ENCODE data around the gene CDH2. TPM values are rescaled to one million over a fixed set of nuclear protein-coding genes. Genes with fewer than 3 reads are reported as not detected.

The CDH2 gene
- total RNA-seq, 1 experiment from 2014 or later: 34.0 TPM

- intact Hi-C loops (cut with micrococcal nuclease): loop anchor here (2.0 to 10.0 kb wide), 4 partner anchors 91 to 1045 kb away; no protein-coding TSS in a partner anchor
- Histone ChIP-seq H3K79me2 (ENCODE audit: low read length) (peaks cover 46% of the 10 kb centered on the region), H3K36me3 (ENCODE audit: low read depth, low read length) (no peaks in the 10 kb centered on the region), H3K4me2 (ENCODE audit: low read length) (peak overlapping the region; percentile 87), H3K9ac (ENCODE audit: low read length) (no peak overlapping the region), H2AFZ (ENCODE audit: low read length) (no peak overlapping the region), H3K27me3 (ENCODE audit: low read length) (no peaks in the 10 kb centered on the region), H3K4me3 (ENCODE audit: low read length) (peak overlapping the region; percentile 17), H3F3A (ENCODE audit: low read length, unreplicated experiment) (peaks cover 11% of the 10 kb centered on the region), H4K20me1 (ENCODE audit: low read length) (no peaks in the 10 kb centered on the region), H3K4me1 (ENCODE audit: insufficient read depth, low read length) (peaks cover 81% of the 10 kb centered on the region), H3K9me3 (ENCODE audit: low read length) (no peaks in the 10 kb centered on the region), H3K9me2 (replicated peaks; ENCODE audit: low read length) (no peaks in the 10 kb centered on the region), H3K27ac (ENCODE audit: low read length) (peak overlapping the region; percentile 39)
- POLR2A ChIA-PET (ENCODE audit: unreplicated experiment): no interaction called here
- no peak for TF ChIP-seq CTCF (conservative IDR thresholded peaks at IDR 0.05; ENCODE audit: low read depth, low read length)
- TF ChIP-seq EZH2phosphoT487 (IDR thresholded peaks at IDR 0.05; ENCODE audit: borderline replicate concordance, low read length): no peak
- no peak for TF ChIP-seq EZH2 (IDR thresholded peaks at IDR 0.05; ENCODE audit: low read length, unreplicated experiment)
- ATAC-seq (0 out of 2 replicates have a peak, but pooled peaks have one; percentile 10), DNase-seq (peak; percentile 63)
- BruUV-seq (replicated peaks): no TSS peak
- CTCF ChIA-PET: interaction anchor here (0.6 kb wide), 1 partner anchor 152 kb away, joined by 3 read pairs; no protein-coding TSS in a partner anchor
Measured at GRCh38 chr18:28112056-28112470, 64.9 kb downstream of the CDH2 start.

- DNase-seq (no peak), ATAC-seq (no peak)
- ChIA-PET POLR2A (ENCODE audit: unreplicated experiment) (no interaction called here), CTCF (no interaction called here)
- no peak overlapping the region for H2AFZ ChIP-seq (ENCODE audit: low read length)
- peaks cover 35% of the 10 kb centered on the region for H3K79me2 ChIP-seq (ENCODE audit: low read length)
- no peaks in the 10 kb centered on the region for H3K9me2 ChIP-seq (replicated peaks; ENCODE audit: low read length)
- peaks cover 11% of the 10 kb centered on the region for H3F3A ChIP-seq (ENCODE audit: low read length, unreplicated experiment)
- H3K4me2 ChIP-seq (ENCODE audit: low read length): no peak overlapping the region
- no peak for TF ChIP-seq EZH2phosphoT487 (IDR thresholded peaks at IDR 0.05; ENCODE audit: borderline replicate concordance, low read length)
- no peak for TF ChIP-seq CTCF (conservative IDR thresholded peaks at IDR 0.05; ENCODE audit: low read depth, low read length)
- no peak for TF ChIP-seq EZH2 (IDR thresholded peaks at IDR 0.05; ENCODE audit: low read length, unreplicated experiment)
- no TSS peak for BruUV-seq (replicated peaks)
- H3K4me3 ChIP-seq (ENCODE audit: low read length): no peak overlapping the region
- H3K9me3 ChIP-seq (ENCODE audit: low read length): no peaks in the 10 kb centered on the region
- no peak overlapping the region for H3K27ac ChIP-seq (ENCODE audit: low read length)
- H4K20me1 ChIP-seq (ENCODE audit: low read length): no peaks in the 10 kb centered on the region
- peaks cover 74% of the 10 kb centered on the region for H3K4me1 ChIP-seq (ENCODE audit: insufficient read depth, low read length)
- H3K27me3 ChIP-seq (ENCODE audit: low read length): no peaks in the 10 kb centered on the region
- H3K36me3 ChIP-seq (ENCODE audit: low read depth, low read length): no peaks in the 10 kb centered on the region
- intact Hi-C loops (cut with micrococcal nuclease): loop anchor here (5.0 to 10.0 kb wide), 3 partner anchors 186 to 1046 kb away; no protein-coding TSS in a partner anchor
- no peak overlapping the region for H3K9ac ChIP-seq (ENCODE audit: low read length)
Measured at GRCh38 chr18:28110924-28111323, 66.0 kb downstream of the CDH2 start.

- TF ChIP-seq EZH2phosphoT487 (IDR thresholded peaks at IDR 0.05; ENCODE audit: borderline replicate concordance, low read length): no peak
- H3K27ac ChIP-seq (ENCODE audit: low read length): no peak overlapping the region
- H3K4me1 ChIP-seq (ENCODE audit: insufficient read depth, low read length): peaks cover 64% of the 10 kb centered on the region
- no peaks in the 10 kb centered on the region for H3K9me3 ChIP-seq (ENCODE audit: low read length)
- intact Hi-C loops (cut with micrococcal nuclease): loop anchor here (2.0 to 10.0 kb wide), 6 partner anchors 185 to 1047 kb away; no protein-coding TSS in a partner anchor
- no peaks in the 10 kb centered on the region for H3K36me3 ChIP-seq (ENCODE audit: low read depth, low read length)
- no peaks in the 10 kb centered on the region for H3K9me2 ChIP-seq (replicated peaks; ENCODE audit: low read length)
- H3K79me2 ChIP-seq (ENCODE audit: low read length): peaks cover 33% of the 10 kb centered on the region
- H4K20me1 ChIP-seq (ENCODE audit: low read length): no peaks in the 10 kb centered on the region
- CTCF ChIA-PET: no interaction called here
- H3K9ac ChIP-seq (ENCODE audit: low read length): no peak overlapping the region
- DNase-seq (no peak), ATAC-seq (no peak)
- POLR2A ChIA-PET (ENCODE audit: unreplicated experiment): no interaction called here
- H2AFZ ChIP-seq (ENCODE audit: low read length): no peak overlapping the region
- no TSS peak for BruUV-seq (replicated peaks)
- no peak overlapping the region for H3K4me2 ChIP-seq (ENCODE audit: low read length)
- H3K4me3 ChIP-seq (ENCODE audit: low read length): no peak overlapping the region
- peaks cover 11% of the 10 kb centered on the region for H3F3A ChIP-seq (ENCODE audit: low read length, unreplicated experiment)
- no peaks in the 10 kb centered on the region for H3K27me3 ChIP-seq (ENCODE audit: low read length)
Measured at GRCh38 chr18:28109781-28110560, 67.0 kb downstream of the CDH2 start.

Measured in PC-3 (cell line).